GM21825 (cell line): ENCODE measurements around the gene TVP23C.

Experiments
- ATAC-seq: cut with Tn5 transposase; IDR thresholded peaks from one replicate; pipeline ENCODE4 v1.9.1; 2021; ENCODE audit warnings: mild to moderate bottlenecking, moderate library complexity; ENCODE audit not compliant: unreplicated experiment

TVP23C gene

DNA sequence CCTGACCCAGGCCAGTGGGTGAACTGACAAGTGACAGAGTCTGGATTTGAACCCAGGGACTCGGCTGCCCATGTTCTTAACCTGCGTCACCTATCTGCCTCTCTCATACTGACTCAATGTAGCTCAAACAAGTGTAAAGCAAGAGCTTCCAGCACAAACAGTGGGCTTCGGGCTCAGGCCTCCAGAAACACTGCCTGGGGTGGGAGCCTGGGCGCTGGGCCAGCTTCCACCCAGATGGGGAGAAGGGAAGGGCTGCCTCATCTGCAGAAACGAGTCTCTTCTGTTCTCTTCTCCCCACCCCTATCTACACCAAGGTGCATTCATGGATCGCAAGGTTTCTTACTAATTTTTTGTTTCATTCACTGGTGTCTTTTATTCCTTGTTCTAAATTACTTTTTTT is 97.2 kb downstream of the TVP23C start:
- no peak for ATAC-seq

GRCh38 chr17:15465045-15465701 is 98.1 kb downstream of the TVP23C start:
- ATAC-seq: no peak

GRCh38 chr17:15464231-15464985 is 98.9 kb downstream of the TVP23C start:
- ATAC-seq: no peak

DNA sequence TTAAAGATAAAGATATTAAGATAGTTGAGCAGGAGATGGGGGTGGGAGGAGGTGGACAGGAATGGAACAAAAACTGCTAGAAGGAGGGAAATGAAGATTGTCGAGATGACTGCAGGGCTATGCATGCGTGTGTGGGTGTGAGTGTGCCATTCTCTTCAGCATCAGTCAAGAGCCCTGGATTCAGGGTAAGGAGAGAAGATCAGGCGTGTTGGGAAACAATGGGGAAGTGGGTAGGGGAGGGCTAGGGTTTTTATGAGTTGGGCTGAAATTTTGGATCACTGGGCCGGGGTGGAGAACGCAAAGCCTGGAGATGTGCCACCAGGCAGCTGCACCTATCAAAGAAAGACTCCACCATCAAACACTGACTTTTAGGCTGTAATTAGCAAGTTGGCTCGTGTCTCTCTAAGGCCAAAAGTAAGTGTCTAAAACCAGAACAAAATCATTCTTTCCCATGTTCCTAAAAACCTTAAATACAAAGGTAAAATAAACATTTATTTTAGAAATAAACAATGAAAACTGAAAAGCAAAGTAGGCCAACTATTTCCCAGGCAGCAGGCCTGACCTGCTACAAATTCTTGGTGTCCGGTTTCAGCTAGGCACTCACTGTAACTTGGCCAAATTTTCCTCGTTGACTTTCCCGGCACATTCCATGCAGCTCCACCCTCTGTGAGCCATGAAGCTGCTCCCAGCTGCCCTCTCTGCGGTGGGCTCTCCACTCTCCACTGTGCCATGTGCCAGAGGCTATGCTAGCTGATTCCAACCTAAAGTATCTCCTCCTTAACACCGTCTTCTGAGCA is 100.1 kb downstream of the TVP23C start:
- no peak for ATAC-seq

- ATAC-seq: no peak
These were observed 105.6 kb downstream of the TVP23C start for GRCh38 chr17:15457723-15458094.

DNA sequence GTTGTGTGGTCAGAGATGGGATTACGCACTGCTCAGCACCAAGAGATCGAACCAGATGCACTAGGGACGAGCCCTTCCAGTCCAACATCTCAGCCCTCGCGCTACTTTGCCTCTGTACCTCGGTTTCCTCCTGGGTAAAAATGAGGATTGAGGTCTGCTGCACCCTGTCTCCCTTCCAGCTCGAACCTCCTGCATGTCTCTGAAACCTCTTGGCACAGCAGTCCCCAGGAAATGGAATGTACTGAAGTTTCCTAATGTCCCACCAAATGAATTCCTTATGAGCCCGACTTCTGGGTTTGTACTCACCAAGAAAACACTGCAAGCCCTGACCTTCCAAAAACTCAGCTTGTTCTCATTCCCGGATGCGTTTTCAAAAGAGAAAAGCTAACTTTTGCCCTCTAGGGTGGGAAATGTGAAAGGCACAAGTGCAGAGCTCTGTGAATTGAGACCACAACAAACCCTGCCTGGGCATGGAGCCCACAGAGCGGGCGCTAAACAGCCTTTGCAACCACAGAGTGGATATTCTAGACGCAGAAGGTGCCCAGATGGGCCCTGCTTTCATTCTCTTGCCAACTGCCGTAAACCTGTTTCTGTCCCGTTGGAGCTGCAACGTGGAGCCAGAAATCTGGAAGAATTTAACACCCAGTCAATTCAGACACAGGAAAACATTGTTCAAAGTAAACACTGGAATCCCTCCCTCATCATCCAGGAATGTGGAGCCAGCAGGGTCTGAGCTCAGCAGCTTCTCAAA is 106.1 kb downstream of the TVP23C start:
- no peak for ATAC-seq

DNA sequence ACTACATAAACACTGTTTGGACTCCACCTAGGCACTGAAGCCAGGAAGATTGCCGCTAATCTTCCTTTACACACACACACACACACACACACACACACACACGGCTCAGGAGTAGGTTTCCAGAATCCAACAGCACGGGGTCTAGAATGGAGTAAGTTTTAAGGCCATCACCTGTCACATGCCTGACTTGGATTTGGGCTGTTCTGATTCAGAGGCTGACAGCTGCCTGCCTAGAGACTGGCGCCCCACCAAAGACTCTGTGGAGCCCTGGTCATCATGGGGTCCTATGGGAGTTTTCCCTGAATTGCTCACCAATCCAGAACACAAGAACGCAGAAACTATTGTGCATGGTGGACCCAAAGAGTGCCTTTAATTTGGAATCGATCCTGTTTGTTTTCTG is 106.8 kb downstream of the TVP23C start:
- no peak for ATAC-seq

DNA sequence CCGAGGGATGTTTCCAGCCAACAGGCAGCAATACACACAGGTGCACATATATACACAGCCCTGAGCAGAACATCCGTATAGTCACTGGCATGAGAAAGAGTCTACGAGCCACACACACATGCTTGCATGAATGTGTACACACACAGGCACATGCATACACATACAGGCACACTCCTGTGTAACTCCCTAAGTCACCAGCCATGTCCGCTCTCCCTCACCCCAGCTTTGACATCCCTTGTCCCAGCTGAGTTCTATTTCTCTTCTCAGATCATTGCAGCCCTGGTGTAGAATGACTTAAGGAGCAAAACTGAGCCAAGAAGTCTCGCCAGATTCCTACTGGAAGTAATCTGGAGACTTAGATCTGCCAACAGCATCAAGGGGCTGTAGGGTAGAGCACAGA is 108.9 kb downstream of the TVP23C start:
- ATAC-seq: no peak

- ATAC-seq: no peak
These were observed 109.5 kb downstream of the TVP23C start for GRCh38 chr17:15453782-15454181.

GRCh38 chr17:15453246-15453645 is 110.0 kb downstream of the TVP23C start:
- ATAC-seq: no peak

DNA sequence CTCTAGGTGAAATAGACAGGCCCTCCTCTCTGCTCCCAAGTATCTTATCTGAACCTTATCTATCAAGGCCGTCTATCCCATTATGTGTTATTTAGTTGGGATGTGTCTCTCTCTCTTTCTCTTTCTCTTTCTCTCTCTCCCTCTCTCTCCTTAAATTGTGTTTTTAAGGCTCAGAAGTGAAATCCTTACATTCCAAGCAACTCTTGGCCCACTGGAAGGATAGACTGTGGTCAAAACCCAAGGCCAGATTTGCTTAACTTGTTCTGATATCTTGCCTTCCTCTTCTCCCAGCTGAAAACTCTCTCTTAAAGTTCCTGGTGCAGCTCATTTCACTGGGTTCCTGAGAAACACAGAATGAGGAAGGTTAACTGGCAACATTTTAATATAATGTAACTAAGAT is 110.5 kb downstream of the TVP23C start:
- ATAC-seq: no peak
